NCI-H2227 (cell line): ENCODE data around the gene HACL1.
A peak's percentile ranks its signal among the peaks of the same experiment; 100 is the strongest.

Source experiments
- DNase-seq: peaks from one replicate; lab custom pipeline; 2025; ENCODE audit not compliant: unreplicated experiment; lab: John Stamatoyannopoulos, UW

Gene HACL1

GRCh38 chr3:15528854-15529537 is 72.4 kb downstream of the HACL1 start:
- no peak for DNase-seq

GRCh38 chr3:15527031-15527459 is 74.3 kb downstream of the HACL1 start:
- DNase-seq, result no peak

- no peak for DNase-seq
Observed at GRCh38 chr3:15525790-15526189, 75.6 kb downstream of the HACL1 start.

GRCh38 chr3:15523660-15524417 is 77.5 kb downstream of the HACL1 start:
- no peak for DNase-seq

GRCh38 chr3:15522016-15522415 is 79.4 kb downstream of the HACL1 start:
- DNase-seq, result no peak

- DNase-seq, result no peak
Observed at GRCh38 chr3:15521573-15521965, 79.8 kb downstream of the HACL1 start, which contains the start of gene COLQ. Gene COLQ, minus strand, starts transcription at chr3:15521706. Its CDS starts 81 bp downstream, at chr3:15521625.

GRCh38 chr3:15520804-15521572 is 80.4 kb downstream of the HACL1 start:
- DNase-seq, result no peak

- DNase-seq, result no peak
Observed at GRCh38 chr3:15520185-15520584, 81.2 kb downstream of the HACL1 start.

GRCh38 chr3:15519096-15519495 is 82.3 kb downstream of the HACL1 start:
- DNase-seq, result no peak

- no peak for DNase-seq
Observed at GRCh38 chr3:15514663-15515340, 86.6 kb downstream of the HACL1 start.

- DNase-seq, result no peak
Observed at GRCh38 chr3:15513810-15514662, 87.3 kb downstream of the HACL1 start.

- DNase-seq, result no peak
Observed at GRCh38 chr3:15513116-15513515, 88.3 kb downstream of the HACL1 start.

GRCh38 chr3:15512166-15512565 is 89.2 kb downstream of the HACL1 start:
- DNase-seq, result peak; percentile 87

- DNase-seq, result no peak
Observed at GRCh38 chr3:15511156-15511555, 90.2 kb downstream of the HACL1 start.
